HG02973 (cell line): Measurements from ENCODE around the gene SLC7A9.
"Not testable (repeated sequence)": the region's sequence is repeated elsewhere in the genome, so short reads cannot be mapped to it uniquely, and the experiment has no call there.

Experiments used
- ATAC-seq: cut with Tn5 transposase; IDR thresholded peaks from one replicate; pipeline ENCODE4 v1.9.1; 2021; ENCODE audit warnings: moderate library complexity; ENCODE audit not compliant: unreplicated experiment

SLC7A9 gene

GRCh38 chr19:32864318-32865007, 5.1 kb downstream of the SLC7A9 start:
- no peak for ATAC-seq

DNA sequence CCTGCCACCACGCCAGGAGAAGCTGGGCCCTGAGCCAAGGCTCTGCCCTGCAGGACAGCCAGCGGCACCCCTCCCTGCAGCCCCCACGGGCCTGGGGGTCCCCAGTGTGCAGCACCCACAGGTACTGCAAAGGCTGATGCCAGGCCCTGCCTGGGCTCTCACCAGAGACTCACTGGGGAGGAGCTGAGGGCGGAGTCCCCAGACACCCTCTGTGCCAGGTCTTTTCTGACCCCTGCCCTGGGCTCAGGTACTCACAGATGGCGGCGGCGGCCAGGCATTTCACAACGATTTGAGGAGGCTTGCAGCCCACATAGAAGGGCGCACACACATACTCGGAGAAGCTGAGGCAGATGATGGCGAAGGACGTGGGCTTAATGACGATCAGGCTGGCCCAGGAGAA, 5.7 kb downstream of the SLC7A9 start:
- no peak for ATAC-seq

GRCh38 chr19:32863301-32863700, 6.3 kb downstream of the SLC7A9 start:
- ATAC-seq, result no peak

DNA sequence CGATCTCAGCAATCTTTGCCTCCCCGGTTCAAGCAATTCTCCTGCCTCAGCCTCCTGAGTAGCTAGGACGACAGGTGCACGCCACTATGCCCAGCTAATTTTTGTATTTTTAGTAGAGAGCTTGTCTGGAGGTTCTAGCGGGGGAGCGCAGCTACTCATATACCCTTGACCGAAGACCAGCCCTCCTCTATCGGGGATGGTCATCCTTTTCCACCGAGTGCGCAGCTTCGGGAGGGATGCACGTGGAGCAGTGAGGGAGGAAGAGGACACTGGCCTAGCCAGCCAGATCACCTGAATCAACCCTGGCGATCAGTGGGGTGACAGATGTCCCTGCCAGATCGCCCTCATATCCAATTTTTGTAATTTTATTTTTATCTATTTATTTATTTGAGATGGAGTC, 6.8 kb downstream of the SLC7A9 start:
- ATAC-seq, result no peak

GRCh38 chr19:32862173-32862572, 7.4 kb downstream of the SLC7A9 start:
- no peak for ATAC-seq

- ATAC-seq, result no peak
These were observed 8.0 kb downstream of the SLC7A9 start for GRCh38 chr19:32861596-32861995.

GRCh38 chr19:32859591-32859990, 10.0 kb downstream of the SLC7A9 start:
- no peak for ATAC-seq

- no peak for ATAC-seq
These were observed 11.0 kb downstream of the SLC7A9 start for GRCh38 chr19:32858559-32858958.

DNA sequence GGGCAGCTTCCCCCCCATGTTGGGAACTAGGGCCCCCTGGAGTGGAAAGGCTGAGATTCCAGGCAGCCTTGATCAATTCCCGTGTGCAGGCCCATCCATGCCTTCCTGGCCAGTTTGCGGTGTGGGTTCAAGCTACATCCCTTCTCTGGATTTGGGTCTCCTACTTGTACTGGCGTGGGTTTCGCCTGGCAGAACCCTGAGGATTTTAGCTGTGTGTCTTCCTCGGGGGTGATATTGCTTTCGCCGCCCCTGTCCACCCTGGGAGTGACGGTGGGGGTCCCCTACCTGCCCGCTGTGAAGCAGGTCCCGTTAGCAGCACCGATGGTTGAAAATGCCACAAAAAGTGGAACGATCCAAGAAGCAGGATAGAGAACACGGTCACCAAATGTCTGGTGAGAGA, 11.4 kb downstream of the SLC7A9 start:
- ATAC-seq, result no peak

DNA sequence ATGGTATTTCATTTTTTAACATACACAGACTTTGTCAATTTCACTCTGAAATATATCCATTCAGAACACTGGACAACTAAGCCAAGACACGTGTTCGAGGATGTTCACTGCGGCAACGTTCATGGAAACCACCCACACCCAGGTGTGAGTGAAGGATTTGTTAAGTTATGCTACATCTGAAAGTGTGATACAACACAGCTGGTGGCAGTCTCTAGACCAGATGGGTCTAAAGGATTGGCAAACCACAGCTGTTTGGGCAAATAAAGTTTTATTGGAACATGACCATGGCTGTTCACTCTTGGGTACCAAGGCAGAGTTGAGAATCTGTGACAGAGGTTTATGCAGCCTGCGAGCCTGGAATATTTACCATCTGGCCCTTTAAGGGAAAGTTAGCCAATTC, 12.0 kb downstream of the SLC7A9 start:
- no peak for ATAC-seq

DNA sequence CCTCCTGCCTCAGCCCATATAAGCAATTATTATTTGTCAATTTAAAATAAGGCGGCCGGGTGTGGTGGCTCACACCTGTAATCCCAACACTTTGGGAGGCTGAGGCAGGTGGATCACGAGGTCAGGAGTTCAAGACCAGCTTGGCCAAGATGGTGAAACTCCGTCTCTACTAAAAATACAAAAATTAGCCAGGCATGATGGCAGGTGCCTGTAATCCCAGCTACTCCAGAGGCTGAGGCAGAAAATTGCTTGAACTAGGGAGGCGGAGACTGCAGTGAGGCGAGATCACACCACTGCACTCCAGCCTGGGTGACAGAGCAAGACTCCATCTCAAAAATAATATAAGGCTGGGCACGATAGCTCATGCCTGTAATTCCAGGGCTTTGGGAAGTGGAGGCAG, 12.7 kb downstream of the SLC7A9 start:
- ATAC-seq, result not testable (repeated sequence)

GRCh38 chr19:32852216-32852615, 17.4 kb downstream of the SLC7A9 start:
- ATAC-seq, result no peak

DNA sequence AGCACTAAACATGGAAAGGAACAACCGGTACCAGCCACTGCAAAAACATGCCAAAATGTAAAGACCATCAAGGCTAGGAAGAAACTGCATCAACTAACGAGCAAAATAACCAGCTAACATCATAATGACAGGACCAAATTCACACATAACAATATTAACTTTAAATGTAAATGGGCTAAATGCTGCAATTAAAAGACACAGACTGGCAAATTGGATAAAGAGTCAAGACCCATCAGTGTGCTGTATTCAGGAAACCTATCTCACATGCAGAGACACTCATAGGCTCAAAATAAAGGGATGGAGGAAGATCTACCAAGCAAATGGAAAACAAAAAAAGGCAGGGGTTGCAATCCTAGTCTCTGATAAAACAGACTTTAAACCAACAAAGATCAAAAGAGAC, 21.5 kb downstream of the SLC7A9 start:
- not testable (repeated sequence) for ATAC-seq

DNA sequence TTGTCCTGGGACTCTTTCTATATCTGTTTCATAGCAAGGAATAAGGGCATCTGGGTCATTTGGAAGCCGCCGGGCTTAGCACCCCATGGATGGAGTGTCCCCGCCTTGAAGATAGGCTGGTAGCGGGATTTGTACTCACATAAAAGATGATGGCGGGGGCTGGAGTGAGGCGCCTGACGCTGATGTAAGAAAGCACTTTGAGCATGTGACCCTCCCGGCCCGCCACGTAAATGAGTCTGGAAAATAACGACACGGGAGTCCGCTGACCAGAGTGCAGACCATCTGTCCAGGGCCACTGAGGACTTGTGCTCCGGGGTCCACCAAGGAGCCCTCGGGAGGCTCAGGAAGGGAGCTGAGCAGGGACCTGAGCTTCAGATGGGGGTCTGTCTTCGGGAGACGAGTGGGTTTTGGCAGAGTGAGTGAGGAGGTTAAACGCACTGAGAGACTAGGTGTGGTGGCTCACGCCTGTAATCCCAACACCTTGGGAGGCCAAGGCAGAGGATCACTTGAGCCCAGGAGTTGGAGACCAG, 25.8 kb downstream of the SLC7A9 start:
- ATAC-seq, result no peak

GRCh38 chr19:32842061-32842460, 27.5 kb downstream of the SLC7A9 start:
- no peak for ATAC-seq

DNA sequence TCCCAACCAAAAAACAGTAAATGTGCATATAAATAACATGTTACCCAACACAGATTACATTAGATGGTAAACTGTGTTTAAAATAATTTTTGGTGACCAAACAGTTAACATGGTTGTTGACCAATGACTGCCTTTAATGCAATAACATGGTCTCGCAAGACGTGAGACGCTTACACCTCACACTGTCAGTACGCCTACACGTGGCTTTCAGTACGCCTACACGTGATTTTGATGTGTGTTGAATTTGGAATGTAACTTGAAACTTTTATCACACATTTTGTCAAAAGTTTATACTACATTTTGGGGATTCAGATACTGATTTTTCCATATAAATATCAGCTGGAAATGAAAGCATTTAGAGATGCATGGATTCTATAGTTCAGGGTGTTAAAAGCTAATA, 32.0 kb downstream of the SLC7A9 start:
- ATAC-seq, result no peak

- not testable (repeated sequence) for ATAC-seq
These were observed 36.2 kb downstream of the SLC7A9 start for GRCh38 chr19:32833388-32833787.

DNA sequence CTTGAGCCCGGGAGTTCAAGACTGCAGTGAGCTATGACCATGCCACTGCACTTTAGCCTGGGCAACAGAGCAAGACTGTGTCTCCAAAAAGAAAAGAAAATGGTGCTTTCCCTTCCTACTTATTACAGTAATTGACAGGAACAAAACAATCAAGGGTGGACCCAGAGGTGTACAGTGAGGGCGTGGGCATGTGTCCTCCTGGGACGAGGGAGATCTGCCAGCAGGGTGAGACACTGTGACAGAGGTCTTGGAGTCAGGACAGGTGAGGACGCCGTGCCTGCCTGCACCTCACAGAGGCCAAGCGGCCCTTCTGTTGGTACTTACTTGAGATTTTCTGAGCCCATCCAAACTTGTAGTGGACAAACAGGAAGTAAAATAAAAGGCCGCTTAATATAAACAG, 36.7 kb downstream of the SLC7A9 start:
- ATAC-seq, result not testable (repeated sequence)

- not testable (repeated sequence) for ATAC-seq
These were observed 37.5 kb downstream of the SLC7A9 start for GRCh38 chr19:32832094-32832493.

DNA sequence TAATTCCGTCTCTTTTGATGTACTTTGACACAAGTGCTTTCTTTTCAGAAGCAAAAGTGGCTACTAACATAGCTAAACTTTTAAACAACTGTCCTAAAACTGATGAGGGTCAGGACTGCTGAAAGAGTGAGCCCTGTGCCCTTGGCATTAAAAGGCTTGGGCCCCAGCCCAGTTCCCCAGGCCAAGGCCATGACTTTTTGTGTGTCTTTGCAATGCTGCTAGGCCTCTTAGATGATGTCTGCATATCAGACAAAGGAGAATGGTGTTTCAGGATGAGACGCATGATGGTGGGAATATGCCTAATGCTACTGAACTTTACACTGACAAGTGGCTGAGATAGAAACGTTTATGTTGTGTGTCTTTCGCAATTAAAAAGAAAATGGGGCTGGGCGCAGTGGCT, 38.0 kb downstream of the SLC7A9 start:
- no peak for ATAC-seq

- ATAC-seq, result no peak
These were observed 39.1 kb downstream of the SLC7A9 start for GRCh38 chr19:32830231-32831014.

GRCh38 chr19:32829345-32829896, 40.1 kb downstream of the SLC7A9 start:
- ATAC-seq, result no peak
